Brain microvascular endothelial cell (primary cell): Measurements from ENCODE around the gene NCOA7.

Experiments used
- DNase-seq: peaks from one replicate; pipeline ENCODE4 v3.0.0-alpha.2; 2020
- H3K27ac ChIP-seq: fragments of 250-450 bp; sonication (Bioruptor Pico); 2 replicates; pipeline ENCODE4 v1.5.1; 2020; ENCODE audit warnings: mild to moderate bottlenecking, moderate library complexity
- H3K27me3 ChIP-seq: fragments of 250-450 bp; sonication (Bioruptor Pico); replicated peaks from 2 replicates; pipeline ENCODE4 v1.5.1; 2020; ENCODE audit warnings: mild to moderate bottlenecking
- H3K36me3 ChIP-seq: fragments of 250-450 bp; sonication (Bioruptor Pico); replicated peaks from 2 replicates; pipeline ENCODE4 v1.5.1; 2020; ENCODE audit warnings: mild to moderate bottlenecking
- H3K4me3 ChIP-seq: 2 replicates; pipeline ENCODE4 v1.5.1; 2011; ENCODE audit warnings: low read depth, mild to moderate bottlenecking, control low read depth, low read length, moderate library complexity
- in situ Hi-C: cut with HindIII; loops from 2 replicates; pipeline ENCODE4 v1.10.0; 2017; ENCODE audit warnings: low sequenced_read_pairs, low pct_ligation_motif_present
- TF ChIP-seq, protein P1 (sequence below): IDR thresholded peaks from 2 replicates; pipeline ENCODE4 v1.5.1; 2011; ENCODE audit warnings: low read depth, mild to moderate bottlenecking, moderate library complexity, low read length, control low read depth, inconsistent platforms; ENCODE audit errors: missing control alignments

Gene NCOA7

DNA sequence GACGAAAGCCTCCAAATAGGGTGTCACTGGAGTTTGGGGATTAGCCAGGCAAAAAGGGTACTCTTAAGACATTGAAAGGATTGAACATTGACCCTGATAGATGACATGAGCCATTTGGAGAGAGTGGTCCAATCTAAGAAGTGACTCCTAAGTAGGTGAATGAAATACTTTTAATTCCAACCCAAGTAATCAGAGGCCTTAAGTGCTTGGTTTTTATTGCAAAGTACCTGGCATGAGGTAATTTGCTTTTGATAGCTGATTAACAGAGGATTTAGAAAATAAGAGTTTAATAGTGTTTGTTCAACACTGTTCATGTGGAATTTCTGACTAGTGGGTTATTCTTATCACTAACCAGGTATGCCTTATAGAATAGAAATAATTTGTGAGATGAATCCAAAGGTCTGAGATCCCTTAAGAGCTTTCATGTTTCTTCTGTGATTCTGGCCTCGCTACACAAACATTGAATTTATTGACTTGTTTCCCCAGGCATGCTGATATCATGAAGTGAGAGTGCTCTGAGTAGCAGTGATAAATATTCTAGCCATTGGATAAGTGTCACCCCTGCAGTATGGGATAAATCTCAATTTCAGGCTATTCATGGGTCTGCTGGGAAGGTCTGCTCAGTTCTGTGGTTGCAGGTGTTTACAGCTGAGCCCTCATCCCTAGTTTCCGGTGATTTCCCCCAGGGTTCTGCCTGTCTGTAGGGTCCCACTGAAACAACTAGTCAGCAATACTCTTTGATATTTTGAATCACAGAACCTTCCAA is 6.5 kb downstream of the NCOA7 start:
- TF ChIP-seq, protein P1, sequence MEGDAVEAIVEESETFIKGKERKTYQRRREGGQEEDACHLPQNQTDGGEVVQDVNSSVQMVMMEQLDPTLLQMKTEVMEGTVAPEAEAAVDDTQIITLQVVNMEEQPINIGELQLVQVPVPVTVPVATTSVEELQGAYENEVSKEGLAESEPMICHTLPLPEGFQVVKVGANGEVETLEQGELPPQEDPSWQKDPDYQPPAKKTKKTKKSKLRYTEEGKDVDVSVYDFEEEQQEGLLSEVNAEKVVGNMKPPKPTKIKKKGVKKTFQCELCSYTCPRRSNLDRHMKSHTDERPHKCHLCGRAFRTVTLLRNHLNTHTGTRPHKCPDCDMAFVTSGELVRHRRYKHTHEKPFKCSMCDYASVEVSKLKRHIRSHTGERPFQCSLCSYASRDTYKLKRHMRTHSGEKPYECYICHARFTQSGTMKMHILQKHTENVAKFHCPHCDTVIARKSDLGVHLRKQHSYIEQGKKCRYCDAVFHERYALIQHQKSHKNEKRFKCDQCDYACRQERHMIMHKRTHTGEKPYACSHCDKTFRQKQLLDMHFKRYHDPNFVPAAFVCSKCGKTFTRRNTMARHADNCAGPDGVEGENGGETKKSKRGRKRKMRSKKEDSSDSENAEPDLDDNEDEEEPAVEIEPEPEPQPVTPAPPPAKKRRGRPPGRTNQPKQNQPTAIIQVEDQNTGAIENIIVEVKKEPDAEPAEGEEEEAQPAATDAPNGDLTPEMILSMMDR: no peak
- no peaks in the 10 kb centered on the region for H3K36me3 ChIP-seq
- H3K27me3 ChIP-seq: no peaks in the 10 kb centered on the region
- H3K27ac ChIP-seq: no peak overlapping the region
- H3K4me3 ChIP-seq: no peak overlapping the region
- in situ Hi-C loops: loop anchor here (25.0 kb wide), 1 partner anchor 165 kb away; the partner anchor contains the start of gene HINT3
- DNase-seq: no peak

DNA sequence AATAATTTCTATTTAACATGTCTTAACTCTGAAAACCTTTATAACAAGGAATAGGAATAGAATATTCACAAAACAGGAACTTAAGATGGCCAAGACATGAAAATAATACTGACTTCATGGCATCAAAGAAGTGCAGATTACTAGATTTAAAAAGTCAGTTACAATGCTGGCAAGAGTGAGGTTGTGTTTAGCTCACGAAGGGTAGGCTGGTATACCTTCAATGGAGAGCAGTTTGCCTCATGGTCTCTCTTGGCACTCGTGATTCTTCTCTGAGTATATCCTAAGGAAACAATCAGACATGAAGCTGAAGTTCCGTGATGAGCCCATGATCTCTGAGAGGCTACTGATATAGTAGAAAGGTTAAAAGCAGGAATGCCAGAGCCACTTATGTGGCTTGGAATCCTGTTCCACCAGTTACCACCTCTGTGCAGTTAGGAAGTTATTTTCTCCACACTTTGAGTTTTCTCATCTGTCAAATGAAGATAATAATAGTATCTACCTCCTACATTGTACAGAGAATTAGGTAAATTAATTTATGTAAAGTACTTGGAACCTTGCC is 7.2 kb downstream of the NCOA7 start:
- no peaks in the 10 kb centered on the region for H3K27me3 ChIP-seq
- H3K36me3 ChIP-seq: no peaks in the 10 kb centered on the region
- in situ Hi-C loops: loop anchor here (25.0 kb wide), 1 partner anchor 164 kb away; the partner anchor contains the start of gene HINT3
- no peak for DNase-seq
- H3K4me3 ChIP-seq: no peak overlapping the region
- TF ChIP-seq, protein P1: no peak
- H3K27ac ChIP-seq: no peak overlapping the region

DNA sequence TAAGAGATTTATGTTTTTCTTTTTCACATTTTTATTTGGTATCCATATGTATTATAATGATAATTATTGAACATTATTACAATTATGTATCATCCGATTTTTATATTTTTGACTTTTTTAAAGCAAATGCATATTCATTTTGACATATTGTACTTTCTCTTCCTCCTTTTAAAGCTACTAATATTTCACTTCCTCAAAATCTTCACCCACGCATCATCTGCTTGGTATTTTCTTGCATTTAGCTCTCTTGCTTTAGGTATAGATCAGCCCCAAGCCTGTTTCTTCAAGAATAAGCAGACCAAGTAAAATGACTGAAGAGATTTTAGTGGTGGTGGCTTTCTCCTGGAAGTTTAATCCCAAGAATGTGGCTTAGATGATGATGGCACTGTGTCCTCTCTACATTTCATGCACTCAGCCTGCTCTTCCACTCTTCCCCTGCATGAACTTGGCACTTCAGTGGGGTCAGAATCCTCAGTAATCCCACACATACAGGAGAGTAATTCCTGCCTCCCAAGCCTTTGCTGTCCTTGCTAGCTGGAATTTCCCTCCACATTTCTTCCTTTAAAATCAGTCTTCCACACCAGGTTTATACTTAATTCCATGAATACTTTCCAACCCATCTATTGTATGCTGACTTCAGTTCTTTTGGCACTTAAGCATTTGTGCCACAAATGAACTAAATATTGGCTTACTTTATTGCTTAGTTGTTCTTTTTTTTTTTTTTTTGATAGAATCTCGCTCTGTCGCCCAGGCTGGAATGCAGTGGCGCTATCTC is 8.2 kb downstream of the NCOA7 start:
- no peaks in the 10 kb centered on the region for H3K36me3 ChIP-seq
- H3K27ac ChIP-seq: no peak overlapping the region
- no peak overlapping the region for H3K4me3 ChIP-seq
- DNase-seq: no peak
- H3K27me3 ChIP-seq: no peaks in the 10 kb centered on the region
- in situ Hi-C loops: loop anchor here (25.0 kb wide), 1 partner anchor 163 kb away; the partner anchor contains the start of gene HINT3
- TF ChIP-seq, protein P1: no peak

GRCh38 chr6:125802383-125802782 is 11.6 kb downstream of the NCOA7 start:
- no peaks in the 10 kb centered on the region for H3K27me3 ChIP-seq
- in situ Hi-C loops: no loop called here
- no peaks in the 10 kb centered on the region for H3K36me3 ChIP-seq
- no peak overlapping the region for H3K4me3 ChIP-seq
- TF ChIP-seq, protein P1: no peak
- DNase-seq: no peak
- H3K27ac ChIP-seq: peak overlapping the region; percentile 67

GRCh38 chr6:125802943-125803377 is 12.2 kb downstream of the NCOA7 start:
- H3K27me3 ChIP-seq: no peaks in the 10 kb centered on the region
- peak; percentile 22 for DNase-seq
- TF ChIP-seq, protein P1: no peak
- H3K27ac ChIP-seq: peak overlapping the region; percentile 67
- H3K4me3 ChIP-seq: no peak overlapping the region
- no peaks in the 10 kb centered on the region for H3K36me3 ChIP-seq
- in situ Hi-C loops: no loop called here
